ENCODE data around the gene PPP2R5E. TPM values are rescaled to one million over a fixed set of nuclear protein-coding genes. Genes with fewer than 3 reads are reported as not detected.

Gene PPP2R5E
- total RNA-seq, 1 experiment from 2014 or later: 47.2 TPM

- TF ChIP-seq POLR2AphosphoS5 (IDR thresholded peaks at IDR 0.05; ENCODE audit: low read depth, low read length): no peak
- no peak for TF ChIP-seq TCF7L2 (IDR thresholded peaks at IDR 0.05; ENCODE audit: low read depth, low read length)
- TF ChIP-seq REST (IDR thresholded peaks at IDR 0.05; ENCODE audit: insufficient read depth in 1 of 2, low read depth in 2 of 2, low read length in 1 of 2): no peak
- no peak for TF ChIP-seq SIN3A (IDR thresholded peaks at IDR 0.05; ENCODE audit: borderline replicate concordance, insufficient read depth, low read depth, low read length)
- no peak for TF ChIP-seq CTCF (IDR thresholded peaks at IDR 0.05)
- Histone ChIP-seq H3K4me3 (ENCODE audit: low read depth in 2 of 2, low read length in 2 of 2) (no peak overlapping the region), H3K27me3 (ENCODE audit: control insufficient read depth, insufficient read depth, low read length) (no peaks in the 10 kb centered on the region), H3K9me3 (ENCODE audit: control insufficient read depth, insufficient read depth, low read depth, low read length) (no peaks in the 10 kb centered on the region), H3K36me3 (ENCODE audit: control insufficient read depth, insufficient read depth, low read length) (no peaks in the 10 kb centered on the region; the same call in none of the 2 replicates), H3K27ac (ENCODE audit: low read length) (no peak overlapping the region), H3K4me1 (ENCODE audit: control insufficient read depth, insufficient read depth, low read length) (peaks cover 7% of the 10 kb centered on the region)
- CTCF ChIA-PET: no interaction called here
- no peak for ATAC-seq
- in situ Hi-C loops (cut with HindIII; ENCODE audit: low pct_unique_long_range_greater_than_20kb, low sequenced_read_pairs): no loop called here
- BruUV-seq (replicated peaks): no TSS peak
- no peak for DNase-seq (ENCODE audit: low read depth, low spot score)
- POLR2A ChIA-PET: no interaction called here
- intact Hi-C loops (cut with micrococcal nuclease; ENCODE audit: unreplicated experiment): loop anchor here (10.0 kb wide), 1 partner anchor 151 kb away; no protein-coding TSS in a partner anchor
Observed at GRCh38 chr14:63545431-63545830, 2.3 kb upstream of the PPP2R5E start.

GRCh38 chr14:63544591-63545299 is 1.6 kb upstream of the PPP2R5E start:
- in situ Hi-C loops (cut with HindIII; ENCODE audit: low pct_unique_long_range_greater_than_20kb, low sequenced_read_pairs): no loop called here
- intact Hi-C loops (cut with micrococcal nuclease; ENCODE audit: unreplicated experiment): loop anchor here (10.0 kb wide), 1 partner anchor 150 kb away; no protein-coding TSS in a partner anchor
- POLR2A ChIA-PET: no interaction called here

More at GRCh38 chr14:63544591-63545299, 1.6 kb upstream of the PPP2R5E start:
- no peaks in the 10 kb centered on the region; the same call in none of the 2 replicates for H3K36me3 ChIP-seq (ENCODE audit: control insufficient read depth, insufficient read depth, low read length)
- ATAC-seq (no peak), DNase-seq (ENCODE audit: low read depth, low spot score) (no peak)
- peak overlapping the region; percentile 87 to 91; a peak in 3 of 4 replicates for H3K4me3 ChIP-seq (ENCODE audit: low read depth in 2 of 2, low read length in 2 of 2)
- CTCF ChIA-PET: no interaction called here
- BruUV-seq (replicated peaks): no TSS peak
- H3K4me1 ChIP-seq (ENCODE audit: control insufficient read depth, insufficient read depth, low read length): peaks cover 7% of the 10 kb centered on the region
- no peaks in the 10 kb centered on the region for H3K9me3 ChIP-seq (ENCODE audit: control insufficient read depth, insufficient read depth, low read depth, low read length)
- no peak for TF ChIP-seq REST (IDR thresholded peaks at IDR 0.05; ENCODE audit: insufficient read depth in 1 of 2, low read depth in 2 of 2, low read length in 1 of 2)
- no peak; the same call in 1 of the 2 replicates for TF ChIP-seq CTCF (IDR thresholded peaks at IDR 0.05)
- no peak for TF ChIP-seq POLR2AphosphoS5 (IDR thresholded peaks at IDR 0.05; ENCODE audit: low read depth, low read length)
- no peak for TF ChIP-seq TCF7L2 (IDR thresholded peaks at IDR 0.05; ENCODE audit: low read depth, low read length)
- TF ChIP-seq SIN3A (IDR thresholded peaks at IDR 0.05; ENCODE audit: borderline replicate concordance, insufficient read depth, low read depth, low read length): no peak
- no peaks in the 10 kb centered on the region for H3K27me3 ChIP-seq (ENCODE audit: control insufficient read depth, insufficient read depth, low read length)
- peak overlapping the region; percentile 92; the same call in 1 of the 2 replicates for H3K27ac ChIP-seq (ENCODE audit: low read length)
